DND-41 (cell line): ENCODE measurements around the gene ALDH3A1.

Source experiments
- EZH2 ChIP-seq: IDR thresholded peaks from 3 replicates; pipeline ENCODE4 v1.6.1; 2012; ENCODE audit warnings: borderline replicate concordance, low read depth, mild to moderate bottlenecking, moderate library complexity, low read length, inconsistent platforms; ENCODE audit not compliant: severe bottlenecking
- TF ChIP-seq, protein P1 (sequence below): IDR thresholded peaks from 2 replicates; pipeline ENCODE4 v1.5.1; 2012; ENCODE audit warnings: borderline replicate concordance, low read length, moderate library complexity, mild to moderate bottlenecking; ENCODE audit not compliant: poor library complexity, severe bottlenecking; ENCODE audit errors: extremely low read depth

DNA sequence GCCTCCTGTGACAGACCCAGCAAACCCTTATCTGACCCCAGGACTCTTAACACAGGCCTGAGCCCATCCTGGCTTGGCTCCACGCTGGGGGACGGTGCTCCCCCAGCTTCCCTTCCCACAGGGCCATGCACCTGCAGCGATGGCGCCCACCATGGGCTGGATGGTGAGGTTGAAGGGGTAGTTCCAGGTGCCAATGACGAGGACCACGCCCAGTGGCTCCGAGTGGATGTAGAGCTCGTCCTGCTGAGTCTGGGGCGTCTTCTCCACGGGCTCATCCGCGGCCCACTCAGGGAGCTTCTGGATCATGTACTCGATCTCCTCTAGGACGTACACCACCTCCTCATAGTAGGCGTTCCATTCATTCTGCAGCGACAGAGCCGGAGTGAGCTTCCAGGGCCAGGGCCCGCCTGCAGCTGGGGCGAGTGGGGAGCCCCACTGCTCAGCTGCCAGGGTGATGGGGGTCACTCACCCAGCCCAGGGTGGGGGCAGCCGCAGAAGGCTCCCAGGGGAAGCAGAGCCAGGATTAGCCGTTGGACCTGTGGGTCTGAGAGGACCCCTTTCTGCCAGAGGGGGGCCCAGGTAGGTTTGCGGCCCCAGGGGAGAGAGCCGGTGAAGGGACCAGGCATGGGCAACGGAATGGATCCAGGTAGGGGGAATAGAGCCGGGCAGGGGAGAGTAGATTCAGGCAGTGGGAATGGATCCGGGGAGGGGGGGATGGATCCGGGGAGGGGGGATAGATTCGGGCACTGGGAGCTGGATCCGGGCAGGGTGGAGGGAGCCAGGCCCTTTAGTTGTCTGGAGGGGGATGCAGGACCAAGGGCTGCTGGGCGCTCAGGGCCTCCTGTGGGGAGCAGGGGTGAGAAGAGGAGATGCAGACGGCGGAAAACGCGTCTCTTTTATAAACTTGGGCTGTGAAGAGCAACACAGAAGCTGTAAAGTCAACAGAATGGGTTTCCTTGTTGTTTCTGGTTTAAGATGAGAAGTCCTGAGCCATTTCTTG lies 4.7 kb downstream of the ALDH3A1 start:
- TF ChIP-seq, protein P1, sequence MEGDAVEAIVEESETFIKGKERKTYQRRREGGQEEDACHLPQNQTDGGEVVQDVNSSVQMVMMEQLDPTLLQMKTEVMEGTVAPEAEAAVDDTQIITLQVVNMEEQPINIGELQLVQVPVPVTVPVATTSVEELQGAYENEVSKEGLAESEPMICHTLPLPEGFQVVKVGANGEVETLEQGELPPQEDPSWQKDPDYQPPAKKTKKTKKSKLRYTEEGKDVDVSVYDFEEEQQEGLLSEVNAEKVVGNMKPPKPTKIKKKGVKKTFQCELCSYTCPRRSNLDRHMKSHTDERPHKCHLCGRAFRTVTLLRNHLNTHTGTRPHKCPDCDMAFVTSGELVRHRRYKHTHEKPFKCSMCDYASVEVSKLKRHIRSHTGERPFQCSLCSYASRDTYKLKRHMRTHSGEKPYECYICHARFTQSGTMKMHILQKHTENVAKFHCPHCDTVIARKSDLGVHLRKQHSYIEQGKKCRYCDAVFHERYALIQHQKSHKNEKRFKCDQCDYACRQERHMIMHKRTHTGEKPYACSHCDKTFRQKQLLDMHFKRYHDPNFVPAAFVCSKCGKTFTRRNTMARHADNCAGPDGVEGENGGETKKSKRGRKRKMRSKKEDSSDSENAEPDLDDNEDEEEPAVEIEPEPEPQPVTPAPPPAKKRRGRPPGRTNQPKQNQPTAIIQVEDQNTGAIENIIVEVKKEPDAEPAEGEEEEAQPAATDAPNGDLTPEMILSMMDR: no peak
- no peak for TF ChIP-seq EZH2
